HG02840 (cell line): Measurements from ENCODE around the gene GCNT2.
"Not testable (repeated sequence)": the region's sequence is repeated elsewhere in the genome, so short reads cannot be mapped to it uniquely, and the experiment has no call there.

Experiments used
- ATAC-seq: cut with Tn5 transposase; IDR thresholded peaks from one replicate; pipeline ENCODE4 v1.9.1; 2021; ENCODE audit warnings: mild to moderate bottlenecking, moderate library complexity, moderate number of reproducible peaks; ENCODE audit not compliant: unreplicated experiment, low FRiP score

The GCNT2 gene

DNA sequence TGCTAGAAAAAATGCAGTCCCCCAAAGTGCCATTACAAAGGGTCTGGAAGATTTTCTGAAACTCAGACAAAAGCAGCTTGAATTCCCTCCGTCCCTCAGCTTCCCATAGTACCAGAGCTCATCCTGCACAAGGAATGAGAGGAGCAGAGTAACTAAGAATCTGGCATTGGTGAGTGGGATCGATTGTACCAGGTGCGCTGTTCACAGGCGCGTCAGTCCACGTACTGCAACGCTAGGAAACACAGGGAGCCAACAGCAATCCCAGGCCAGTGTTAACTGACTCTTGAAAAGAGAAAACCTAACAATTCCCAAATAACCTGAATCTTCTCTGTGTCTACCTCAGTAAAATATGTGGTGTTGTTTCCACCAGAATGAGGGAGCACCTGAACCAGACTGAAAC lies 77.9 kb downstream of the GCNT2 start:
- ATAC-seq: no peak

DNA sequence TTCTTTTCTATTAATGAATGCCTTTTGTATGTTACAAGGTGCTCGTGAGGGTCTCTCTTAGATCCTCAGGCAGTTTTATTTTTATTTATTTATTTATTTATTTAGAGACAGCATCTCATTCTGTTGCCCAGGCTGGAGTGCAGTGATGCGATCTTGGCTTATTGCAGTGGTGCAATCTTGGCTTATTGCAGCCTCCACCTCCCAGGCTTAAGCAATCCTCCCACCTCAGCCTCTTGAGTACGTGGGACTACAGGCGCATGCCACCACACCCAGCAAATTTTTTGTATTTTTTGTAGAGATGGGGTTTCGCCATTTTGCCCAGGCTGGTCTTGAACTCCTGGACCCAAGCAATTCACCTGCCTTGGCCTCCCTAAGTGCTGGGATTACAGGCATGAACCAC lies 79.5 kb downstream of the GCNT2 start:
- not testable (repeated sequence) for ATAC-seq

- ATAC-seq: no peak
Observed at GRCh38 chr6:10603219-10603618, 82.1 kb downstream of the GCNT2 start.

GRCh38 chr6:10609038-10609437 lies 87.9 kb downstream of the GCNT2 start:
- no peak for ATAC-seq

- ATAC-seq: no peak
Observed at GRCh38 chr6:10610289-10610688, 89.1 kb downstream of the GCNT2 start.

DNA sequence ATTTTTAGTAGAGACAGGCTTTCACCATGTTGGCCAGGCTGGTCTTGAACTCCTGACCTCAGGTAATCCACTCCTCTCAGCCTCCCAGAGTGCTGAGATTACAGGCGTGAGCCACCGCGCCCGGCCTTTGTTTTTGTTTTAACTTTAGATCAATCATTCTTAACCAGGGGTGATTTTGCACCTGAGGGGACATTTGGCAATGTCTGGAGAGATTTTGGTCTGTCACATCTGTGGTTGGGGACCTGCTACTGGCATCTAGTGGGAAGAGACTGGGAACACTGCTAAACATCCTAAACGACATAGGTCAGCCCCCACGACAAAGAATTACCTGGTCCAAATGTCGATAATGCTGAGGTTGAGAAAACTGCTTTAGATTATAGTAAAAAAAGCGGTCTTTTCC lies 91.0 kb downstream of the GCNT2 start:
- no peak for ATAC-seq

DNA sequence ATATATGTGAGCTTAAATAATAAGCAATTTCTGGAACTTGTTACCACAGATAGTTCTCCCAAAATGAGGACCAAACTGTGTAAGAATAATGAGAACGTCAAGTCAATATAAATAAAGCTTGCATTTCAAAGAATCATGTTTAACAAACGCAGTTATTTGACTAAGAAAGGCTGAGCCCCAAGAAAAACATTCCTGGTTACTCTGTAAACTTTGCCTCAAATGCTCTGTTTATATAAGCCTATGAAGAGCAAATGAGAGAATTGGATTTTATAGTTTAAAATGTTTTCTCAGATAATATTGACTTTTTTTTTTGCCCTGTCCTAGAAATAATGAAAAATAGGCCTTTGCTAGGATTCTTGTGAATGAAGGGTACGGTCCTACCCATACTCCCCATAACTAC lies 91.9 kb downstream of the GCNT2 start:
- ATAC-seq: no peak

- ATAC-seq: no peak
Observed at GRCh38 chr6:10613723-10614122, 92.6 kb downstream of the GCNT2 start.

DNA sequence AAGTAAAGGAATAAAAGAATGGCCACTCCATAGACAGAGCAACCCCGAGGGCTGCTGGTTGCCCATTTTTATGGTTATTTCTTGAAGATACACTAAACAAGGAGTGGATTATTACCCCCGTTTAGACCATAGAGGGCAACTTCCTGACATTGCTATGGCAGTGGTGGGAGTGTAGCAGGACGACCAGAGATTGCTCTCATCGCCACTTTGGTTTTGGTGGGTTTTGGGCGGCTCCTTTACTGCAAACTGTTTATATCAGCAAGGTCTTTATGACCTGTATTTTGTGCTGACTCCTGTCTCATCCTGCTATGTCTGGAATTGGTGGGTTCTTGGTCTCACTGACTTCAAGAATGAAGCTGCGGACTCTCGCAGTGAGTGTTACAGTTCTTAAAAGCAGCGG lies 94.5 kb downstream of the GCNT2 start:
- no peak for ATAC-seq

GRCh38 chr6:10616266-10616665 lies 95.1 kb downstream of the GCNT2 start:
- ATAC-seq: not testable (repeated sequence)

DNA sequence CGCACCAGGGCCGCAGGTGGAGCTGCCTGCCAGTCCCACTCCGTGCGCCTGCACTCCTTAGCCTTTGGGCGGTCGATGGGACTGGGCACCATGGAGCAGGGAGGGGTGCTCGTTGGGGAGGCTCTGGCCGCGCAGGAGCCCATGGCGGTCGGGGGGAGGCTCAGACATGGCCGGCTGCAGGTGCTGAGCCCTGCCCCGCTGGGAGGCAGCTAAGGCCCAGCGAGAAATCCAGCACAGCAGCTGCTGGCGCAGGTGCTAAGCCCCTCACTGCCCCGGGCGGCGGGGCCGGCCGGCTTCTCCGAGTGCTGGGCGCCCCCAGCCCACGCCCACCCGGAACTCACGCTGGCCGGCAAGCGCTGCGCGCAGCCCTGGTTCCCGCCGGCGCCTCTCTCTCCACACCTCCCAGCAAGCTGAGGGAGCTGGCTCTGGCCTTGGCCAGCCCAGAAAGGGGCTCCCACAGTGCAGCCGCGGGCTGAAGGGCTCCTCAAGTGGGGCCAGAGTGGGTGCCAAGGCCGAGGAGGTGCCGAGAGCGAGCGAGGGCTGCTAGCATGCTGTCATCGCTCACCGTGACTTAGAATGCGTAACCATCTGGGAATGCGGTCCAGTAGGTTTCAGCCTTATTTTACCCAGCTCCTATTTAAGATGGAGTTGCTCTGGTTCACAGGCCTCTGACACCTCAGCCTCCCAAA lies 96.0 kb downstream of the GCNT2 start:
- ATAC-seq: no peak

GRCh38 chr6:10618409-10618808 lies 97.3 kb downstream of the GCNT2 start:
- ATAC-seq: no peak

- no peak for ATAC-seq
Observed at GRCh38 chr6:10621213-10621612, 100.1 kb downstream of the GCNT2 start.

DNA sequence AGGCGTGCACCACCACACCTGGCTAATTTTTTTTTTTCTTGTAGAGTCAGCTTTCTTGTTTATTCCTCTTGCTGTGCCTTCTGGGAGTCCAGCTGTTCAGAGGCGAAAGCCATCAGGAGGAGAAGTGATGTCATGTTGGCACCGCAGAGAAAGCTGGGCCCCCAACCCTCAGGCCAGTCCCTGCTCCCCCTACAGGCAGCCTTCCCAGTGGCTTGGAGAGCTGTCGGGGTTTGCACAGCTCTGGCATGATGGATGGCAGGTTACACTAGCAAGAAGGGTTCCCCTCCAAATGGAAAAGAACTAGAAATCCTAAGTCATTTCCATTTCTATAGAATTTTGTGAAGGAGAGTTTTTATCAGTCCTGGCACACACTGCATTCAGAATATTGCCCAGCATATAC lies 100.7 kb downstream of the GCNT2 start:
- ATAC-seq: no peak

- no peak for ATAC-seq
Observed at GRCh38 chr6:10624836-10625235, 103.7 kb downstream of the GCNT2 start.

DNA sequence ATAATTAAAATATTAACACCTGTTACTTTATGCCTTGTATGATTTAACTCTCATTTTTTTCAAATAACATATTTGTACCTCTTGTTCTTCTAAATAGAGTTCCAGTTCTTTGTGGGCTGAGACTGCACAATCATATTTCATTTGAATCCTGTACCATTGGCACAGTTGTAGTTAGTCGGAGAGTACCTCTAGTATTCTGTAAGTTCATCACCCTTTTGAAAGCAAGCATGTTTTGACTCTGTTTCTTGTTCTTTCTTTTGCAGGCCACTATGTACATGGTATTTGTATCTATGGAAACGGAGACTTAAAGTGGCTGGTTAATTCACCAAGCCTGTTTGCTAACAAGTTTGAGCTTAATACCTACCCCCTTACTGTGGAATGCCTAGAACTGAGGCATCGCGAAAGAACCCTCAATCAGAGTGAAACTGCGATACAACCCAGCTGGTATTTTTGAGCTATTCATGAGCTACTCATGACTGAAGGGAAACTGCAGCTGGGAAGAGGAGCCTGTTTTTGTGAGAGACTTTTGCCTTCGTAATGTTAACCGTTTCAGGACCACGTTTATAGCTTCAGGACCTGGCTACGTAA lies 105.1 kb downstream of the GCNT2 start:
- no peak for ATAC-seq

GRCh38 chr6:10627800-10628199 lies 106.6 kb downstream of the GCNT2 start:
- no peak for ATAC-seq

GRCh38 chr6:10630178-10630577 lies 109.0 kb downstream of the GCNT2 start:
- ATAC-seq: no peak

- peak; percentile 70 for ATAC-seq
Observed at GRCh38 chr6:10633216-10633615, 112.1 kb downstream of the GCNT2 start.

DNA sequence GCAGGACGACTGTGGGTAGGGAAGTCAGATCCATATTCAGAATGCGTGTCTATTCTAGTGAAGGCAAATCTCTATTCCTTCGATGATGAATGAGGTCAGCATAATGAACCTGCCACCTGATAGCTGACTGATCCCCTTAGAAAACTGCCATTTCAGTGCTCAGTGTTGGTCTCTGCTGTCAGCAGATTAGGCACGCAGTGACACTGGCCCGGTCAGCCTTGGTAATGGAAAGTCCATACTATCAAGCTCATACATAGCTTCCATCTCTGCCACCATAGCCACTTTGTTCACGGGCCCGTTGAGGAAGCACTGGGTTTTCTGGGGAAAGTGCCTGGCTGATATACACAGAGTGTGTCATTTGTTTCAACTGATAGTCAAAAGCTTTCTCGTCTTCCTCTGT lies 119.3 kb downstream of the GCNT2 start:
- no peak for ATAC-seq

GRCh38 chr6:10641528-10641927 lies 120.4 kb downstream of the GCNT2 start:
- no peak for ATAC-seq

GRCh38 chr6:10643201-10643651 lies 122.1 kb downstream of the GCNT2 start:
- peak; percentile 54 for ATAC-seq
